DMS153 (cell line): ENCODE measurements around the gene NINL.
A peak's percentile ranks its signal among the peaks of the same experiment; 100 is the strongest.
"Not testable (repeated sequence)": the region's sequence is repeated elsewhere in the genome, so short reads cannot be mapped to it uniquely, and the experiment has no call there.

Source experiments
- DNase-seq: peaks from one replicate; lab custom pipeline; 2025; lab: John Stamatoyannopoulos, UW

Gene NINL

GRCh38 chr20:25584905-25585704 lies at the start of gene NINL:
TSS of gene NINL (minus strand) at chr20:25585531. CDS start at chr20:25526587, 58,944 bp downstream.
- DNase-seq, result peak; percentile 39

GRCh38 chr20:25632940-25633790 lies 47.8 kb upstream of the NINL start:
- no peak for DNase-seq

- not testable (repeated sequence) for DNase-seq
Observed at GRCh38 chr20:25630615-25631014, 45.3 kb upstream of the NINL start.

GRCh38 chr20:25629816-25630499 lies 44.6 kb upstream of the NINL start:
- DNase-seq, result no peak

GRCh38 chr20:25626779-25627178 lies 41.4 kb upstream of the NINL start:
- DNase-seq, result no peak

GRCh38 chr20:25624500-25624939 lies 39.2 kb upstream of the NINL start:
- DNase-seq, result peak; percentile 21

GRCh38 chr20:25623736-25624499 lies 38.6 kb upstream of the NINL start, which contains the start of gene NANP:
TSS of gene NANP (minus strand) at chr20:25624014. CDS start at chr20:25623948, 66 bp downstream.
- DNase-seq, result peak; percentile 96

- no peak for DNase-seq
Observed at GRCh38 chr20:25623225-25623735, 37.9 kb upstream of the NINL start.

GRCh38 chr20:25622450-25623224 lies 37.3 kb upstream of the NINL start:
- DNase-seq, result no peak

- DNase-seq, result no peak
Observed at GRCh38 chr20:25622049-25622448, 36.7 kb upstream of the NINL start.

- no peak for DNase-seq
Observed at GRCh38 chr20:25619514-25619913, 34.2 kb upstream of the NINL start.

GRCh38 chr20:25608774-25609173 lies 23.4 kb upstream of the NINL start:
- DNase-seq, result no peak

GRCh38 chr20:25606094-25606695 lies 20.9 kb upstream of the NINL start:
- no peak for DNase-seq

GRCh38 chr20:25605148-25605547 lies 19.8 kb upstream of the NINL start:
- no peak for DNase-seq

GRCh38 chr20:25604611-25605010 lies 19.3 kb upstream of the NINL start:
- DNase-seq, result no peak

- not testable (repeated sequence) for DNase-seq
Observed at GRCh38 chr20:25602914-25603309, 17.6 kb upstream of the NINL start.

- not testable (repeated sequence) for DNase-seq
Observed at GRCh38 chr20:25602191-25602913, 17.0 kb upstream of the NINL start.

GRCh38 chr20:25601659-25602058 lies 16.3 kb upstream of the NINL start:
- no peak for DNase-seq

- DNase-seq, result no peak
Observed at GRCh38 chr20:25600632-25601031, 15.3 kb upstream of the NINL start.
